Measurements from ENCODE around the gene GK2. TPM values are rescaled to one million over a fixed set of nuclear protein-coding genes. Genes with fewer than 3 reads are reported as not detected.

GK2 gene
- polyA plus RNA-seq, 10 donors = not detected

DNA sequence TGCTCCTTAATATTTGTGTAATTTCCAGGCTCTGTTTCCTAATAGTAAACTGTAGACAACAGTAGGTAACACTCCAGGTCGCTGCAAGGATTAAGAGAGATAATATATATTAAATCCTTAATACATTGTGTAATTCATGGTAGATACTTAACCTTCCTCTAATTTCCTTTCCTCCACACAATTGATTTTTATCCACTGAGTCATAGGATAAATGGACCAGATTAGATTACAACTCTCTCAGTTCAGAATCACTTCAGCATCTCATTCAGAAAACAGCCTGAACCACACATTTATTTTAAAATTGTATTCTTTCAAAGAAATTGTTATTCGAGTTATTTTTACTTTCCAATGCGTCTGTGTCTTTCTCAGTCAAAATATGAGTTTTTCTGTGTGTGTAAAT, 17.1 kb downstream of the GK2 start:
- no peak for DNase-seq

DNA sequence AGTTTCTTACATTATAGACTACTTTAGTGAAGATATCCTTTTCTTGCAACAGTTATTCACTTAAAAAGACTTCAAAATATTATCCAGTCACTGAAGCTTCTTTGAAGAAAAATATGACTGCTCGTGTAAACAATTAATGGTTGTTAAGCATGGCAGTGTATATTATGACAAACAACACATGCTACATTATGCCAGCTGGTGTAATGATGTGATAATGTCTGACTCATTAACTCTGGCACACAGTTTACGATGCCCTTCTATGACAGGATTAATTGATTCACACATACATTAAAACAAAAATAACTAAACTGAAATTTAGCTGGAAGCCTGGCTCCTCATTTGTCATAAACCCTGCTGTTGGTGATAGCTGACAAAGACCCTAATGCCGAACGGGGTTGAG, 22.4 kb downstream of the GK2 start:
- DNase-seq = peak in 1 of 3 donors; percentile 19

DNA sequence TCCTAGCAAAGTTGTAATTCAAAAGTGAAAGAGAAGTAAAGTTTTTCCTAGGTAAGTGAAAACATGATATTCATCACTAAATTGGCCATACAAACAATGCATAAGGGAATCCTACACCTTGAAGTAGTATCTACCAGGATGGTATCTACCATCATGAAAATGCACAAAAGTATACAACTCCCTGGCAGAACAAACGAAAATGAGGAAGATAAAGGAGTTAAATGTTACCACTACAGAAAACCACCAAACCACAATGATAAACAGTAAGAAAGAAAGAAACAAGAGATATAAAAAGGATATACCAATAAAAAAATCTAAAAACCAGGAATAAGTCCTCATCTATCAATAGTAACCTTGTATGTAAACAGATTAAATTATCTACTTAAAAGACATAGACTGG, 26.9 kb downstream of the GK2 start:
- DNase-seq = no peak

DNA sequence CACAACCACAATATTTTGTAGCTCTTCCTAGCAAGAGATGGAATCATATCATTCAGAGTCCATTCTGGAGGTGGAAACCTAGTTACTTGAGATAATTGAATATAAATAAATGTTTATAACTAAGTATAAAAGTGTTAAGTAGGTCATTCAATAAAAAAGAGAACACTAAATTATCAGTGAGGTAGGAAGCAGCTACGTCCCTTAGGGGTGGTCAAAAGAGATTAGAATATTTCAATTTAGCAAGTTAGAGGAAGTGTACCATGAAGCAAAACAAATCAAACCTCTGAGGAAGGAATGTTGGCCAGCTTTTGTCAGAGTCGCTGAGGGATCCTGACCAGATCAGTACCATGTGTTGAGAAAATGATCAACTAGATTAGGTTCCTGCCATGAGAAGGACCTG, 38.0 kb downstream of the GK2 start:
- DNase-seq = no peak

DNA sequence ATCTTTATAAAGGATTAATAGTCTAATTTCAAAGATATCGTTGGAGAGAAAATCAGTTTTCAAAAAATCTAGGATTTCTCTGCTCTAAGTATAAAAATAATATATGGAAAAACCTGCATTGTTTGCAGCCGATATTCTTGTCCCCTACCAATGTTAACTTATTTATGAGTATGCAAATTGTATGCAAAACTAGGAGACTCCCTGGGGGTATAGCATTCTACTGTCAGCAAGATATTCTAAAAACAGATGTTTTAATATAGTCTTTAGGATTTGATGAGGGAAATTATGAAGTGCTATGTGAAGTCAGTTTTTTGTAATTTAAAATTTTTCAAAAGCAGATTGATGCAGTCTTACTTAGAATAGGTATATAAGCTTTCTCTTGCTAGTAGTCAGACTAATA, 40.9 kb downstream of the GK2 start:
- DNase-seq = no peak

DNA sequence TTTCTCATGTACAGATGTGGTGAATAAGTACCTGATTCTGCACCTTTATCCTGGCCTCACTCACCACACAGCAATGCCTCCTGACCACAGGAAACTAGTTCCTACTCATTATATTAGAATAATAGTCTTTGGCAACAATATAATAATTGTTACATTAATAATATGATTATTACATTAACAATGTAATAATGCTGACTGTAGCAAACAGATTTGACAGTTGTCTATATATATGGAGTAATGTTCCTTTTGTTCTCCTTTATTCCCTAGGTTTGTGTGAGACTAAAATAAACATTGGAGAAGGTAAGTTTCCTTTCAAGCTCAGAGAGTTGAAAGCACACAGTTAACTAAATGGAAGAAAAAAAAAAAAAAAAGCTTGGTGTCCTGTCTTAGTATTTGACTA, 41.6 kb downstream of the GK2 start:
- no peak for DNase-seq

DNA sequence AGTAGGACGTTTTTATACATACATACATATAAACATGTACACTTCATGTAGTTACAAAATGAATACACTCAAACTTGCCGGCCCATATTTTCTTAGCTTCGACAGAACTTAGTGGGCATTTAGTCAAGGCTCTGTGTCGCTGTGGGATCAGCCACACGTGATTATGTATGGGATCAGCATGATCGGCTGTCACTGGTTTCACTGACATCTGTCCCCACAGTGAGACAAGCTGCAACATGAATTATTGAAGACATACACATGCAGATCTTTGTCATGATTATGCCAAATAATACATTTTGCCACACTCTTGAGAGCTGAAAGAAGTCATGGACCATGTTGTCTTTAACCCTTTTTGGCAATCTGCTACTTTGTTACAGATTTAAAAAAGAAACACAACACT, 44.0 kb downstream of the GK2 start:
- no peak for DNase-seq

DNA sequence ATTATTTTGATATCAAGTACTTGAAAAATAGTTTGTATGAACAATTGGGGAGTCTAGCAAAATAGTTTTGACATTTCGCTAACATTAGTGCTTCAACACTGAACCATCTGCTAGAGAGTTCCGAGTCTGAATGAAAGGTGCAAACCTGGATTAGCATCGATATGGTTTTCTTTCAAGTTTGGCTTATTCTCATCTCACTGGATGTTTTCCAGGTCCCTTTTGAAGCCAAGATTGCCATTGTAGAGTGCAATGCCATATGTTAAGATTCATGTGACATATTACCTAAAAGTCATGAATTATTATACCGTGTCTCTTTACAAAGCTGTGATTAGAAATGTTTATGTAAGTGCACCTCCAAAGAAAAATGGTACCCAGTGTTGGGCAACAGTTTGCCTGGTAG, 45.4 kb downstream of the GK2 start:
- no peak for DNase-seq

DNA sequence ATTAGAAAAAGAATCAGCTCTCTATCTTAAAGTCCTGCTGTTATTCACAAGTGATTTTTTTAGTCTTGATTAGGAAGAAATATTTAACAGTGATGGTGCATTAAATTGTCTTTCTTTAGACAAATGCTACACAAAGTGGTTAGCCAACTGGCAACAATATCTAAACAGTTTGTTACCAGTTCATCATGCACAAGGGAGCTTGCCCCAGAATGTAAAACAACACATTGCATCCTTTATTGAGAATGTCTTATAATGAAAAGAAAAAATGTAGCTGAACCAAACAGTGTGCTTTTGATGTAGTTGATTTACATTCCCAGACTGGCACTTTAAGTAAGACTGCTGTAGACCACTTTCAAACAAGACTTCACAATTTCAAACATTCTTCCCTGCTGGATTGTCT, 48.0 kb downstream of the GK2 start:
- DNase-seq = no peak

DNA sequence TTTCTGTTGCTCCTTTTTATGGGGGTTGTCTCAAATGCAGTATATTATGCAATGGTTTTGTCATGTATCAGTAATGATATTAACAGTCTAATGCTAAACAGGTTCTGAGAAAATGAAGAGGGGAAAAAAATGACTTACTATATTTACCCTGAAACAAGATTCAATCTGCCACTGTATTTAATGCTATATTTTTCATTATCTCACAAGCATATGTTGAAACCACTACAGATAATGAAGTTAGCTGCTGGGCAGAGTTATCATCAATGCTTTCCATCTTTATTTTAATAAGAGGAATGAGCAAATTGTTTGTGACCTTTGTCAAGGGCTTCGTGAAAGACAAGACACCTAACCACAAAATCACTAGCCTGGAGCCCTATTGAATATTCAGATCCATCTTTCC, 49.6 kb downstream of the GK2 start:
- DNase-seq = no peak

DNA sequence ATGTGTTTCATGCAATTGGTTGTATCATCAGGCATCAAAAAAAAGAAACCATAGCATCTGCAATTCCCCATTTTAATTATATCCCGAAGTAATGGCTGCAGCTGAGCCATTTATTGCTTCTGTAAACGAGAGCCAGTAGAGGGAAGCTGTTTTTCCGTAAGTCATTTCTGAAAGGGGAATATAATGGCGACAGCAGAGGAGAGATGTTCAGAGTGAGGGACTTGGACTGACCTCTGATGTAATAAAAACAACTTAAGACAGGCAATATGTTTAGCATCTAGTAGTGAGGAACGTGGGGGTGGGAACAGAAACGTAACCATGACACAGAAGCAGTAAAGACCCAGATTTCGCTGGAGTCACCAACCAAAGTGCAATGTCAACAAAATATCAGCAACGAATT, 50.7 kb downstream of the GK2 start:
- DNase-seq = peak in 1 of 3 donors; percentile 16

Other genes starting within 250 kb of the GK2 start
- under 1 TPM; 0.24 to 0.64 (median 0.34) TPM for gene NAA11, start 82.2 kb downstream of the GK2 start, polyA plus RNA-seq (ENCODE audit: insufficient read length in 10 of 10)